ENCODE results near the gene RHOJ. TPM values are rescaled to one million over a fixed set of nuclear protein-coding genes. Genes with fewer than 3 reads are reported as not detected.

Gene RHOJ
- total RNA-seq, 4 donors from 2014 or later = 13.6 to 40.8 (median 25.0) TPM

Other genes starting within 250 kb of the RHOJ start
- gene KCNH5, start 159.0 kb upstream of the RHOJ start, total RNA-seq = 1 to 10 TPM in 1 of 4 donors, under 1 TPM in 2, not detected in 1; 0.09 to 1.6 (median 0.29) TPM
- gene GPHB5, start 114.5 kb downstream of the RHOJ start, total RNA-seq = not detected